HG02759 (cell line): ENCODE data around the gene RIN3.
"Not testable (repeated sequence)": the region's sequence is repeated elsewhere in the genome, so short reads cannot be mapped to it uniquely, and the experiment has no call there.

Experiments used
- ATAC-seq: cut with Tn5 transposase; IDR thresholded peaks from one replicate; pipeline ENCODE4 v1.9.1; 2021; ENCODE audit warnings: mild to moderate bottlenecking, moderate library complexity; ENCODE audit not compliant: unreplicated experiment

Gene RIN3

DNA sequence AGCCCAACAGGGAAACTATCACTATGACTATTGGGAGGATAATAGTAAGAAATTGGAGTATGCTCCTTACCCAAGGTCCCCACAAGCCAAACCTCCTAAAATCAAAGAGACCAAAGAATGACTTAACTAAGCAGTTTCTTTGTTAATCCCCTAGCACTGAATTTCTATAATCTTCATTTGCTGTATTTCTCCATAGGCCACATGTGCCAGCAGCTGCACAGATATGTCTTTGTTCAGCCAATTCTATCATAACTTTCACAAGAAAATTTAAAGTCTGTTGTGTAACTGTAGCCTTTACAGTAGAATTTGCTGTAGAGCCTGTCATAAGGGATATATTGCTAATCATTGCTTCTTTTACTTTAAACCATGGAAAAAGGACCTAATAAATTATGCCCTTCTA is 104.0 kb downstream of the RIN3 start:
- no peak for ATAC-seq

DNA sequence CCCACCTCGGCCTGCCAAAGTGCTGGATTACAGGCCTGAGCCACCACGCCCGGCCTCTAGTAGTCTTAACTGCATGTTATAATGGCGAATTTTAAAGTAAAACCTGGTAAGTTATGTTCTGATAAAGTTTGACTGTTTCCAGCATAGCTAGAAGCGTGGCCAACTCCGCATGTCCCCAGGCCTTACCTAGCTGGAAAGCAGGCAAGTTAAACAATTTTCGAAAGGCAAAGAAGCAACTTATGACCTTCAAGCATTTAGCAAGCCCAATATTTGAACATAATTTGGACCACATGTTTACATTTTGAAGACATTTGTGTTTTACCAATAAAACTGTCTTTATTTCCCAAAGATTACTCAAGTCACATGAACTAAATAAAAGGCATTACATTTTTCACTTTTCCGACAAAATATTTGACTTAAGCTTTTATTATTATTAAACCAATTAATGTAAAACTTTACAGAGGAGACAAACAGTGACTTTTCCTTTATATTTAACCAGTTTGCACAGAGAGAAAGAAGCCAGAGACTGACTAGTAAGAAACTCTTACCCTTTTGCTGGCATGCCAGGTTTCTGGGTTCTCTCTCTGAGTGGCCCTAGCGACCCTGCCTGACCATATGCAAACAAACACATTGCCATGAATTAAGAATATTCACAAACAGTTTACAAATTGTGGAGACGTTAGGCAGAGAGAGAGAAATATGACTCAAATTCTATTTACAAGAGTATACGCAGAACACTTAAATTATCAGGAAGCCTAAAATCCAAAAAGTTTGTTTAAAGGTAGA is 106.3 kb downstream of the RIN3 start:
- ATAC-seq = no peak

DNA sequence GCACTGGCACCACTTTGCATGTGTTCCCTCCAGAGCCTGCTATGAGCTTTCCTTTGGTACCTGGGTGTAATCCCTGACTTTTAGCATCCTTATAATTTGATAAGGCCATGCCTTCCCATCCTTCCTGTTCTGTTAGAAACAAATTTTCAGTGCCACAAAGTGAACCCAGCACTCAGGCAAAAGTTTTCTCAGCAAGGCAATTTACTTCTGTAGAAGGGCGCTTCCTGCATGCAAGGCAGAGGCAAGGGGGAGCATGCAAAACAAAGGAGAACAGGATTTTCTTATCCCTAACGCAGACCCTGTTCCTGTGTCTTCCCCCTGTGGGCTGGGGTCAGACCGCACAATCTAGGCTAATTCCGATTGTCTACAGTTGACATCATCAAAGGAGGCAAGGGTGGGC is 108.7 kb downstream of the RIN3 start:
- no peak for ATAC-seq

DNA sequence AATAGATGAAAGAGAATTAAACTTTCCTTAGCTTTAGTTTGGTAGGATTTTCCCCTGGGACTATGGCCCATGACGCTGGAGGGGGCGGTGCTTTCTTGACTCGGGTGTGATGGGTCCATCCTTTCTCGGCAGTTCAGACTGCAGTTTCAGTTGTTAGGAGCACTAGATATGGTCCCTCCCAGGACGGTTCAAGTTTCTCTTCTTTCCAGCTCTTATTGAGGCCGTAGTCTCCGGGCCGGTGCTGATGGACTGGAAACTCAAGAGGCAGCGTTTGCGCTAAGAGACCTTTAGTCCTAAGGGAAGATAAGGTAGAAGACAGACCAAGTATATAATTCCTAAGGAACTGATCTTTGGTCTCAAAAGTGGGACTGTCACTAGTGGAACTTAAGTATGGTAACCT is 111.2 kb downstream of the RIN3 start:
- no peak for ATAC-seq

DNA sequence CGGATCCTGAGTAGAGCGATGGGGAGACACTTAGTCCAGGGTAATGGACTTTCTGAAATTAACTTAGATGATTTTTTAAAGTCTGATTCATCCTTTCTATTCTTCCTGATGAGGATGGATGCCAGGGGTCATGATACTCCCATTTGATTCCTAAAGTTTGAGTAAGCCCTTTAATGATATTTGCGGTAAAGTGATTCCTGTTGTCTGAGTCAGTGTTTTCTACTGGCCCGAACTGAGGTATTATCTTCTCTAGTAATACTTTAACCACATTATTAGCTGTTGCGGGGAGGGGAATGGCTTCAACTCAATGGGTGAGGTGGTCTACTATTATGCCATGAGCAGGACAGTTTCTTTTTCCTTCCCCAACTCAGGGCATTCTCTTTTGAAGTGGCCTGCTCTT is 111.6 kb downstream of the RIN3 start:
- no peak for ATAC-seq

DNA sequence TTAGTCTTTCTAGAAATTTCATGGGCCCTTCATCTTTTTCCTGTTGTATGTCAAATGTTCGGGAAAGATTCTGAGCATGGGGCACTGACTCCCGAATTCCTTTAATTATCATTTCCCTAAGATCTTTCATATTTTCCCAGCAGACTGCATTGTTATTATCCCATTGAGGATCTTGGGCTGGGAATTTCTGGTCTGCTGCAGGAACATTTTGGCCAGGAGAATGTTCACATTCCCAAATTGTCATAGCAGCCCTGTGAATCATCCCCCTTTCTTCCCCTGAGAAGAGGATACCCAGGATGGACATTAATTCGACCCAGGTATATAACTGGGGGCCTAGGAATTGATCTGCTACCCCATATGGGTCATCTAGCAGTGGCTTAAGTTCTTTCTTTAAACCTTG is 112.5 kb downstream of the RIN3 start:
- ATAC-seq = no peak

DNA sequence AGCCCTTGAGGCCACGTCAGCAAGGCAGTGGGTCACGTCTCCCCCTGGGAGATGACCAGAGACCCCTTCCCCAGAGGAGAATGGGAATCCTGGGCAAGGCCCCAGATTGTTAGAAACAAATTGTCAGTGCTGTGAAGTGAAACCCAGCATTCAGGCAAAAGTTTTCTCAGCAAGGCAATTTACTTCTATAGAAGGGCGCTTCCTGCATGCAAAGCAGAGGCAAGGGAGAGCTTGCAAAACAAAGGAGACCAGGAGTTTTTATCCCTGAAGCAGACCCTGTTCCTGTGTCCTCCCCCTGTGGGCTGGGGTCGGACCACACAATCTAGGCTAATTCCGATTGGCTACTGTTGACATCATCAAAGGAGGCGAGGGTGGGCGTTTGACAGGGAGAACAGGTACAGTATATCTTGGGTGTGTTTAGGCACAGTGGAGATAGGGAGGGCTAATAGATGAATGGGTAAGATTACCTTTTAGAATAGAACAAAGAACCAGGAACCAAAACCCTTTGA is 114.2 kb downstream of the RIN3 start:
- ATAC-seq = no peak

DNA sequence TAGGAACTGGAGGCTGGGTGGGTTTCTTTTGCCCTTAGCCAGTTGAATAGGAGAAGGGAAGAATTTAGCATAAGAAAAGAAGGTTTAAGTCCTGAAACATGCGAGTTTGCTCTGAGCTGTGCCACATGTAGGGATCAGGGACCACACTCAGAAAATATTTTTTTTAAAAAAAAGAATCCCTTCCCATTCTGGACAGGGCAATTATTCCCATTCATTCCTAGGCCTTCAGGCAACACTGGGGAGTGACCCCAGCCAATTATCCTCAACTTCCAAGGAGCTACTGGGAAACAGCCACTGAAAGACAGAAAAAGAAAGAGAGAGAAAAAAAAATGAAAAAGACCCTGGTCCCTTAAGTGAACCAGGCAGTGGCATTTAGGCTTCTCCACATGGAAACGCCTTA is 115.1 kb downstream of the RIN3 start:
- no peak for ATAC-seq

DNA sequence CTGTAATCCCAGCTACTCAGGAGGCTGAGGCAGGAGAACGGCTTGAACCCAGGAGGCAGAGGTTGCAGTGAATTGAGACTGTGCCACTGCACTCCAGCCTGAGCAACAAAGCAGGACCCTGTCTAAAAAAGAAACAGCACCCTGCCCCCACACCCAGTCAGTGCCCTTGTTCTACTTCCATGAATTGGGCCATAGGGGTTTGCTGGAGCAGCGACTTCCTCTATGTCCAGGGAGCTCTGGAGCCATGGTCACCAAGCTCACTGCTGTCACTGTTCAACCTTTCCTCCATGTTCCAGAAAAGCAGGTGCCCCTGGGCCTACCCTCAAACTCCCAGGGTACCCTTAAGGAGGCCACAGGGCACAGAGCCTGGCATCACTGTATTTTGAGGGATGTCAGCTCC is 116.8 kb downstream of the RIN3 start:
- ATAC-seq = no peak

DNA sequence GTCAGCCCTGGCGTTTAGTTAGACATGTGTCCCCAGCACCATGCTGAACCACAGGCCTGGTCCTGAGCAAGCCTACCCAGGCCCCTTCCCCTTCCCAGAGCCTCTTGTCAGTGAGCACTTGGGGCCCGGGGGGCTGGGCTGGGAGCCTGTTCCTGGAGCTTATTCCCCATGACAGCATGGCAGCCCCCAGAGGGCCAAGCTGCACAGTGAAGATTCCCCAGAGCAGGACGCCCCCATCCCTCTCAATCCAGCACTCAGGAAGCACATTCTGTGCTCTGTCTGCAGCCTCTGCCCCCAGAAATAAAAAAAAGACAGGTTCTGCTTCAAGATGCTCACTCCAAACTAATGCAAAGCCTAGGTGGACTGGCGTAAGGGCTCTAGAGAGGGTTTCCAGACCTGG is 117.5 kb downstream of the RIN3 start:
- ATAC-seq = no peak

DNA sequence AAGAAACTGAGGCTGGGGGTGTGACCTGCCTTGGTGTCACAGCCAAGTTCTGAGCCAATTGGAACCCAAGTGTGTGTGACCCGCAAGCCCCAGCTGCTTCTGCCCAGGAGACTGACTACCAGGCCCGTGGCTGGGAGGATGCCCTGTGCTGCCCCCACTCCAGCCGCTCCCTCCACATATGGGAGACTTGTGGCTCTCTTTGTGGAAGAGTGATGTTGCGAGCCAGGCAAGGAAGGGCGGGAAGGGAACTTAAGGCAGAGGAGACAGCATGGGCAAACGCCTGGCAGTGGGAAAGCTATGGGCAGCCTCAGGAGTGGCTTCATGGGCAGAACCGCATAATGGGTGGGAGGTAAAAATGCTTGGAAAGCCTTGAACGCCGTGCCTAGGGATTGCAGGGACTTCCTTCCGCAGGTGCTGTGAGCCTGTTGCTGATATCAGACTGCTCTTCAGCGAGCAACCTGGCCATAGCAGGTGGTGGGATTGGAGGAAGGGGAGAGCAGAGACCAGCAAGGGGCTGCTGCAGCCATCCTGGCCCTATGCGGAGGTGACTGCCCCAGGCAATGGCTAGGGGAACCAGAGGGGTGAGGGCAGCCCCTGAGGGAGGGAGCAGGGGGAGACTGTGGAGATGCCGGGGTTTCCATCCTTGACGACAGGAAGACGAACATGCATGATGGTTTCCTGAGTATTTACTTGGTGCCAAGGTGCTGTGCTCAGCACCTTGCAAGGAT is 119.1 kb downstream of the RIN3 start:
- no peak for ATAC-seq

DNA sequence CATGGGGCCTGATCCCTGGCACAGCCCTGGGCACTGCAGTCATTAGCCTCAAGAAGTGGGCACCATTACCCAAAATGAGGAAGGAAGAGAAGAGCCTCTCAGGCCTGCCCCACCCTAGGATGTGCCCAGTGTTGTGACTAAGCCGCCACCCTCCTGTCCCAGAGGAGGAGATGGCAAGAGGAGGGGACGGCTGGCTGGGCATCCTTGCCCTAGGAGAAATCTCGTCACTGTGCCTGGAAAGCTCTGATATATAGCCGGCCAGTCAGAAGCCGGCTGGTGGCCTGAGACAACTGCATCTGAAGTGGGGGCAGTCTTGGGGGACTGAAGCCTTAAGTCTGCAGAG is 119.7 kb downstream of the RIN3 start:
- ATAC-seq = no peak

DNA sequence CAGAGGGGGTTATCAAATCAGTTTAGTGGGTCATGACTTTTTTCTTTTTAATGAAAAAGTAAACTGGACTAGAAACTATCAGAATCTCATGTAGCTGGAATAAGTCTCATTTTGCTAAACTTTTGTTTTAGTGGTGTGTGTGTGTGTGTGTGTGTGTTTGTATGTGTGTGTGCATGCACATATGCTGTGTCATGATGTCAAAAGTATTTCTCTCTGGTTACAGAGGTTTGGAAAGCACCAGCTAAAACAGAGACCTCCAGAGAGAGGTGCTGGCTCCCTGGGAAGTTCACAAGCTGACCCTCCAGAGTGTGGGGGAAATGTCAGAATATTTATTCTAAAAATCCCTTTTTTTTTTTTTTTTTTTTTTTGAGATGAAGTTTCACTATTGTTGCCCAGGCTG is 120.1 kb downstream of the RIN3 start:
- ATAC-seq = no peak

DNA sequence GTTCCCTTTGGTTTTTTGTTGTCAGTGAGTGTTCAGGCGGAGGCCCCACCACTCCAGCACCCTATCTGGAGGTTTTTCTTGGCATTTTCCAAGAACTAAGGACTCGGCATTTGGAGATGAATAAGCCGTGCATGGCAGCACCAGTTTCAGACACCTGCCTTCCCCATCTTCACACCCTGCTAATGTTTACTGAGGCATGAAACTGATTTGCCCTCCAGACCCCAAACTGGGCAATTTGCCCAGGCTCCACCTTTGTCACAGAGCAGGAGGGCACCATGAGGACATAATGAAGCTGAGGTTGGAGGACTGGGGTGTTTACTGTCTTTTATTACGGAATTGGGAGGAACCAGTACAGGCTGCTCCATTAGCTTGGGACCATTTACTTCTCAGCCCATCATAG is 121.5 kb downstream of the RIN3 start:
- ATAC-seq = no peak

DNA sequence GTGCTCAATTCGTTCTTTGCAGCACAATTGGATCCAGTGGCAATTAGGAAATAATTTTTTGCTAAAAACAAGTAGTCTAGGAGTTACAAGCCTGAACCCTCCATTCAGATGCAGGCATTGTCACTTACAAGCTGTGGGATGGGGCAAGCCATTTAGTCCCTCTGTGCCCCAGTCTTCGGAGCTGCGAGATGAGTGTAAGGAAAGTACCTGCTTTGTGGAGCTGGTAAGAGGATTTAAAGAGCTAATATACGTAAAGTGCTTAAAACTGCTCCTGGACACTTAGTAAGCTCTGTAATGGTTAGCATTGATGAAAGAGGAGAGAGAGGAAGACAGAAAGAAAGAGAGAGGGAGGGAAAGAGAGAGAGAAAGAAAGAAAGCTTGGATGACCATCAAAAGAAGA is 122.3 kb downstream of the RIN3 start:
- no peak for ATAC-seq

DNA sequence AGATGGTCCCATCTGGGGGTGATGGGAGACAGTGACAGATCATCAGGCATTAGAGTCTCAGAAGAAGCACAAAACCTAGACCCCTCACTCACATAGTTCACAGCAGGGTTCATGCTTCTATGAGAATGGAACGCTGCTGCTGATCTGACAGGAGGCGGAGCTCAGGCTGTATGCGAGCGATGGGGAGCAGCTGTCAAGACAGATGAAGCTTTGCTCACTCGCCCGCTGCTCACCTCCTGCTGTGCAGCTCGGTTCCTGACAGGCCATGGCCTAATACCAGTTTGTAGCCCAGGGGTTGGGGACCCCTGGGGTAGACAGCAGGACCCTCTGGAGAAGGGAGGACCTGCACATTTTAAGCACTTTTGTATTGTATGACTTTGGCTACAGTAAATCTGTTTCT is 123.6 kb downstream of the RIN3 start:
- ATAC-seq = no peak

DNA sequence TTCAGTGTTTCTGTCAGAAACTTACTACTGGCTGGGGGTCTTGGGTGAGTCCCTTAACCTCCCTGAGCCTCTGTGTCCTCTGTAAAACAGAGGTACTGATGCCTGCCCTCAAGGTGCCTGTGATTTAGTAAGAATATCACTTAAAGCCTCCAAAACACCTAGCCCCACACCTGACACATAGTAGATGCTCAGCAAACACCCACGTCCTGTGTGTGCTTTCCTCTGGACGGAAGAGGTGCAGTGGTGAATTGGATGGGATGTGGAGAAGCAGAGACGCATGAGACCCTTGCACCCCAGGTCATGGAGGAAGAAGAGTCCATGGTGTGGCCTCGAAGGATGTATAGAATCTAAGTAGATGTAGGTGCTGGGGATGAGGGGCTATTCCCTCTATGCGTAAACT is 124.3 kb downstream of the RIN3 start:
- no peak for ATAC-seq

DNA sequence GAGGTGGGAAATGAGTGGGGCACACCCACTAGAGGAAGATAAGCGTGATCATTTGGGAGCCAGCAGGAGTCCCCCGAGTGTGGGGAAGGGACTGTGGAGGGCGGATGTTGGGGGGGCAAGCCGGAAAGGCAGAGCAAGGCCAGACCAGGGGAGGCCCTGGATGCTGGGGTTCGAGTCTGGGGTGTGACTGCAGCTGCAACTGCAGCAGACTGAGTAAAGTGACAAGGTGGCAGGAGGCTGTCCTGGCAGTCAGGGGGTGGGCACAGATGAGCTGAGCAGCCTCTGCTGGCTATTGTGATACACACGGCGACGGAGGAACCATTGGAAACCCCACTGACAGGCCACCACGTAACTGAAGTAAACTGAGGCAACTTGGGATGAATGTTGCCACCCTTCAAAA is 124.7 kb downstream of the RIN3 start:
- no peak for ATAC-seq

DNA sequence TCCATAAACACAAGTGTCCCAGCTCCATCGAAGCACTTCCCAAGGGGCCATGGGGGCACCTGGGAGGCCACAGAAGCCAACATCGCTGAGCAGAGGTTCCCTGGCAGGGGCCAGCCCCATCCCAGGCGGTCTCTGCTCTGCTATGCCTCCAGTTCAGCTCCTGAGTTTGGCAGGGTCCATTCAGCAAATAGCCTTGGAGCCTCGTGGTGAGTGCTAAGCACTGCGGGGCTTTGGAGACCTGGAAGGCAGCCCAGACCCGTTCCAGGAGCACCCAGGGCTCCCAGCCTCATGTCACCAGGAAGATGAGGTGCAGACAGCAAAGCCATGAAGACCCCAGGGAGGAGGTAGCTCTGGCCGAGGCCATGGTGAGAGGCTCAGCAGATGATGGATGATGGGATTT is 125.3 kb downstream of the RIN3 start:
- ATAC-seq = no peak

DNA sequence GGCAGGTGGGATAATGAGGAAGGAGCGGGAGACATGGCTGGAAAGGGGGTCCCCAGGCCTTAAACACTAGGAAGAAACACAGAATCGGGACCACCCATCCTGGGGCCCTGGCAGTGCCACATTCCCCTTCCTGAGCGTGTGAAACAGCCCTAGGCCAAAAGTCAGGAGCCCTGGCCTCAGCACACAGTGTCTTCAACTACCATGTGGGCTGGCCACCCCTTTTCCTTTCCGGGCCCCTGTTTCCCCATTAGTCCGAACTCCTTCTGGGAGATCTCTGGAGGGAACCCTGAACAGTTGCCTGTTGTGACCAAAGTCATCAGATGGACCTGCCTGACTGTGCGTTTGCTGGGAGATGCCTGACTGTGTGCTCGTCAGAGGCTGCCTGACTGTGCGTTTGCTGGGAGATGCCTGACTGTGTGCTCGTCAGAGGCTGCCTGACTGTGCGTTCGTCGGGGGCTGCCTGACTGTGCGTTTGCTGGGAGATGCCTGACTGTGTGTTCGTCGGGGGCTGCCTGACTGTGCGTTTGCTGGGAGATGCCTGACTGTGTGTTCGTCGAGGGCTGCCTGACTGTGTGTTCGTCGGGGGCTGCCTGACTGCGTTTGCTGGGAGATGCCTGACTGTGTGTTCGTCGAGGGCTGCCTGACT is 126.0 kb downstream of the RIN3 start:
- ATAC-seq = not testable (repeated sequence)

DNA sequence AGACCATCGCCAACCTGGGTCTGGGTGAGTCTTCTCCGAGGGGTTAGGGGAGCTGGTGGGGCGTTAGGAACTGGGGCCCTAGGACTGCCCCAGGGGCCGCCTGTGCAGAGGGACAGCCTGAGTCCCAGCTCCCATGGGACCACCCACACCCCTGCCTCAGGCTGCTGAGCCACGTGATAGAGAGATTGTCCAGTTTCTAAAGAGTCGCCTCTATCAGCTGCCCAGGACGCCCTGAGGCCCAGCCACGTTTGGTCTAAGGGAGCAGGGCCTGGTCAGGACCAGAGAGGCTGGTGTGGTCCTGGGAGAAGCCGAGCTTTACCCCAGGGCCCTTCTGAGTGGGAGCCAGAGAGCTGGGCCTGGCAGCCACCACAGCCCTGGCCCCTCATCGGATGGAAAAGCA is 127.7 kb downstream of the RIN3 start:
- ATAC-seq = no peak
